Heart right ventricle (tissue), 16 donors: ENCODE results near the gene XG. TPM values are rescaled to one million over a fixed set of nuclear protein-coding genes. Genes with fewer than 3 reads are reported as not detected.

Experiments used
- ATAC-seq, 8 donors: fragments of 200-7000 bp; cut with Tn5 transposase; one replicate each; pipeline ENCODE4 v1.9.1; 2020; ENCODE audit warnings: mild to moderate bottlenecking in 8 of 8, moderate library complexity in 8 of 8, moderate number of reproducible peaks in 1 of 8
- DNase-seq, 2 donors: peaks; one replicate each; pipeline ENCODE4 v3.0.0-alpha.2; 2020
- H3K27ac ChIP-seq, 10 donors: fragments of 200-600 bp; sonication (generic) in 2 of 10; one replicate each; pipeline versions ENCODE4 v1.5.0 to v1.8.0; 2020 to 2022; ENCODE audit warnings: mild to moderate bottlenecking in 3 of 10
- H3K27me3 ChIP-seq, 7 donors: fragments of 200-600 bp; one replicate each; pipeline ENCODE4 v1.8.0; 2021 to 2022; ENCODE audit warnings: mild to moderate bottlenecking in 2 of 7
- H3K36me3 ChIP-seq, 9 donors: fragments of 200-600 bp; sonication (generic) in 1 of 9; one replicate each; pipeline versions ENCODE4 v1.5.0 to v1.8.0; 2020 to 2022; ENCODE audit warnings: mild to moderate bottlenecking in 2 of 9
- H3K4me1 ChIP-seq, 9 donors: fragments of 200-600 bp; sonication (generic) in 1 of 9; one replicate each; pipeline versions ENCODE4 v1.5.0 to v1.8.0; 2020 to 2022; ENCODE audit warnings: mild to moderate bottlenecking in 4 of 9
- H3K4me3 ChIP-seq, 10 donors: fragments of 200-600 bp; sonication (generic) in 2 of 10; one replicate each; pipeline versions ENCODE4 v1.5.0 to v1.8.0; 2020 to 2022; ENCODE audit warnings: mild to moderate bottlenecking in 7 of 10, moderate library complexity in 2 of 10
- H3K9me3 ChIP-seq, 11 donors: fragments of 200-600 bp in 10 of 11; sonication (generic) in 2 of 11; one replicate each; pipeline versions ENCODE4 v1.5.0 to v1.8.0; 2013 to 2022; ENCODE audit warnings: mild to moderate bottlenecking in 2 of 11, control low read depth in 1 of 11, moderate library complexity in 1 of 11
- WGBS, 2 donors: extraction: QIAGEN DNeasy Blood & Tissue Kit; methylation state at CpG; one replicate each; pipeline ENCODE4 v1.1.7; 2013; ENCODE audit warnings: inconsistent platforms in 1 of 2; 5-methylcytosine and 5-hydroxymethylcytosine counted together
- intact Hi-C, 10 donors: fragments of 100-400 bp; cut with DNase I; formaldehyde crosslinking; loops; one replicate each; pipeline versions ENCODE4 v1.11.1 to v1.14.2; 2022
- polyA plus RNA-seq, 2 donors: library from polyadenylated mRNA; stranded (reverse); fragments of 200-250 nt; gene quantifications; one replicate each; pipeline ENCODE4 v1.2.3, GENCODE V29; 2013
- total RNA-seq, 10 donors: library from RNA; stranded (reverse); fragmentation: NEBNext Ultra II Directional in 3 of 10; extraction: Animal tissue kit (Norgen Biotek cat#: 25700) in 3 of 10; gene quantifications; one replicate each; pipeline versions ENCODE4 v1.2.1 to v1.2.4, GENCODE V29; 2021 to 2023
- TF ChIP-seq, protein P1 (sequence below), 9 donors: fragments of 200-600 bp; sonication (generic) in 2 of 9; IDR thresholded peaks; one replicate each; pipeline versions ENCODE4 v1.5.0 to v1.8.0; 2021 to 2022; ENCODE audit warnings: antibody characterized with exemption in 9 of 9, mild to moderate bottlenecking in 5 of 9, moderate library complexity in 1 of 9
- donor health status: Arrhythmogenic right ventricular cardiomyopathy.
- donor health status: ischemic (EF 13 %, LVEDD 7.1; RV severe dilation, severe dysfunction).
- donor health status: healthy with polysubstance abuse.
- donor health status: DM: no; HTN: yes; CAD: no.
- donor health status: DM: no; HTN: no; CAD: no.
- donor health status: ischemic (EF 25% LVEDD 6.9; RV normal size, moderate dysfunction).
- donor health status: ischemic (EF 25% LVEDD 5.7; RV mildly dilated, moderate dysfunction).
- donor health status: healthy.
- donor health status: DM: yes; HTN: yes; CAD: no.
- donor health status: Ischemic cardiomyopathy.
- donor health status: ischemic (EF 35%, LVEDD 5.7; RV mildly dilated, moderate dysfunction).
- donor health status: nonischemic (EF 11% LVEDD 7.7; RV severe dilation, severe dysfunction).
- donor health status: DM: yes; HTN: yes; CAD: no.
- donor health status: PGD.
- donor health status: ischemic (EF 29% LVEDD 5.4; RV normal size, mild dysfunction).
- donor health status: nonischemic (EF 23%, LVEDD 6.1; RV moderate dilation, normal function).

XG gene
- total and polyA plus RNA-seq, 12 donors = 0.16 to 1.5 (median 0.29) TPM; not detected in 2

DNA sequence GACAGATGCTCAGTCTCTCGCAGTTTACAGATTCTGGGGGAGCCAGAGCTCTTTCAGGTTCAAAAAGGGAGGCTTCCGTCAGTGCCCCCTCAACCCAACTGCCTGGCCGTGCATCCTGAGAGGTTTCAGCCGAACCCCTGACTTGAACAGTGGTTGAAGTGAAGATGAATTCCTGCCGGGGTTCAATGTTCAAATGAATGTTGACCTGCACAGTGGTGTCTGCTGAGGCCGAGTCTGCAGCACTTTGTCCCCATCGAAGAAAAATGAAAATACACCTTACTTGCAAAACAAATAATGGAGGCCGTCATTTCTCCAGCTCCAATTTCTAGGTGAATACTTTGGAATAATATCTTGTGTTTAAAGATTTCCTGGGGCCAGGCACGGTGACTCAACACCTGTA lies 110.6 kb downstream of the XG start:
- DNase-seq = no peak
- WGBS, 2 donors = 73 to 91% methylated on average over 9 of the region's 9 CpGs
- H3K4me3 ChIP-seq = no peak overlapping the region
- intact Hi-C loops = no loop called here
- TF ChIP-seq, protein P1, sequence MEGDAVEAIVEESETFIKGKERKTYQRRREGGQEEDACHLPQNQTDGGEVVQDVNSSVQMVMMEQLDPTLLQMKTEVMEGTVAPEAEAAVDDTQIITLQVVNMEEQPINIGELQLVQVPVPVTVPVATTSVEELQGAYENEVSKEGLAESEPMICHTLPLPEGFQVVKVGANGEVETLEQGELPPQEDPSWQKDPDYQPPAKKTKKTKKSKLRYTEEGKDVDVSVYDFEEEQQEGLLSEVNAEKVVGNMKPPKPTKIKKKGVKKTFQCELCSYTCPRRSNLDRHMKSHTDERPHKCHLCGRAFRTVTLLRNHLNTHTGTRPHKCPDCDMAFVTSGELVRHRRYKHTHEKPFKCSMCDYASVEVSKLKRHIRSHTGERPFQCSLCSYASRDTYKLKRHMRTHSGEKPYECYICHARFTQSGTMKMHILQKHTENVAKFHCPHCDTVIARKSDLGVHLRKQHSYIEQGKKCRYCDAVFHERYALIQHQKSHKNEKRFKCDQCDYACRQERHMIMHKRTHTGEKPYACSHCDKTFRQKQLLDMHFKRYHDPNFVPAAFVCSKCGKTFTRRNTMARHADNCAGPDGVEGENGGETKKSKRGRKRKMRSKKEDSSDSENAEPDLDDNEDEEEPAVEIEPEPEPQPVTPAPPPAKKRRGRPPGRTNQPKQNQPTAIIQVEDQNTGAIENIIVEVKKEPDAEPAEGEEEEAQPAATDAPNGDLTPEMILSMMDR (IDR thresholded peaks at IDR 0.05) = no peak
- ATAC-seq = no peak
- no peaks in the 10 kb centered on the region for H3K4me1 ChIP-seq
- H3K27ac ChIP-seq = no peak overlapping the region
- H3K9me3 ChIP-seq = no peaks in the 10 kb centered on the region
- peaks cover 0 to 4% (median 0%) of the 10 kb centered on the region in 7 donors for H3K27me3 ChIP-seq
- H3K36me3 ChIP-seq = no peaks in the 10 kb centered on the region

GRCh38 chrX:2863646-2864045 lies 111.8 kb downstream of the XG start:
- WGBS, 2 donors = 57 to 58% methylated on average over 6 of the region's 6 CpGs
- TF ChIP-seq, protein P1 (IDR thresholded peaks at IDR 0.05) = no peak
- DNase-seq (no peak), ATAC-seq (no peak)
- no peak overlapping the region for H3K27ac ChIP-seq
- H3K9me3 ChIP-seq = no peaks in the 10 kb centered on the region
- no peaks in the 10 kb centered on the region for H3K4me1 ChIP-seq
- H3K27me3 ChIP-seq = peaks cover 0 to 4% (median 0%) of the 10 kb centered on the region in 7 donors
- intact Hi-C loops = no loop called here
- H3K4me3 ChIP-seq = no peak overlapping the region
- H3K36me3 ChIP-seq = no peaks in the 10 kb centered on the region

Other genes with a start within 250 kb of the XG start
- gene CD99, start 60.7 kb upstream of the XG start, total RNA-seq = 100 to 1,000 TPM; 202 to 400 (median 256) TPM
- gene CD99, start 60.7 kb upstream of the XG start, polyA plus RNA-seq = 100 to 1,000 TPM; 323 to 419 TPM
- 1 to 10 TPM in 6 of 10 donors, under 1 TPM in 4; 0.32 to 6.8 (median 1.1) TPM for gene GYG2, start 76.9 kb downstream of the XG start, total RNA-seq
- gene GYG2, start 76.9 kb downstream of the XG start, polyA plus RNA-seq = 1 to 10 TPM in 1 of 2 donors, under 1 TPM in 1; 0.73 to 1.3 TPM
- gene ARSD, start 177.3 kb downstream of the XG start, total RNA-seq = 10 to 100 TPM in 4 of 10 donors, 1 to 10 TPM in 6; 4.6 to 19.0 (median 8.8) TPM
- gene ARSD, start 177.3 kb downstream of the XG start, polyA plus RNA-seq = 1 to 10 TPM; 4.2 to 5.8 TPM